Upper lobe of left lung (tissue), 4 donors: ENCODE data around the gene DDIT4.

Experiments
- POLR2AphosphoS5 ChIP-seq, 2 donors: sonication (generic); formaldehyde crosslinking; IDR thresholded peaks; one replicate each; pipeline ENCODE4 v1.5.1; 2017; ENCODE audit warnings: antibody characterized with exemption in 2 of 2
- TF ChIP-seq, protein P1 (sequence below), 6 experiments: fragments of 450-650 bp in 4 of 6; fragments of 200-600 bp in 2 of 6; sonication (generic) in 2 of 6; IDR thresholded peaks; one replicate each; pipeline ENCODE4 v1.5.1; 2016 to 2019; ENCODE audit warnings: antibody characterized with exemption in 6 of 6

DNA sequence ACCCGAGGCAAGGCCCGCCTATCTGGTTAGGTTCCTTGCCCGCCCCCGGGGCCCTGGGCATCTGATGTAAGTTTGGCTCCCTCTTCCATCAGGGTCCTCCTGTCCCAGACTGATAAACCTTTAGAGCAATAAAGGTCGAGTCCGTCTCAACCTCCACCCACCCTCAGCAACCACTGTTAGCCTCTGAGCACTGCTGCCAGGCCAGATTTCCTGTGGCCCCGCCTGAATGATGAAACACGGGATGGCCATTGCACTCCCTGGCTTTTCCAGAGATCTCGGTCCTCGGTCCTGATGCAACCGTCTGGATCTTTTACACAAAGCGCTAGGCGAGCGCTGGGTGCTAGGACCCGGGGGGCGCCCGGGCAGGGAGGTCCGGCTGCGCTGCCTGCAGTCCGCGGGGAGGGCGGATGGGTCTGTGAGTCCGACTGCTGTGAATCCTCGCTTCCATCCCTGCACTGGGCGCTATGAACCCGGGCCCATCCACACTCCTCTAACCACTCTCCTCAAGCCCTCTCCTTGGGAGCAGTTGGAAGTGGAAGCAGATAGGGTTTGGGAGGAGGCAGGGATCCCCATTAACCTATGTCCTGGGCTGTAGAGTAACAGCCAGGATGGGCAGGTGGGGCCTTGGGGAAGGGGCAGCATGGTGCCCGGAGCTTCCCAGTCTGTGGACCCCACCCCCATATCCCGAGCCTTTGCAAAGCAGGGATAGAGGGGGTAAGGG is 875 bp upstream of the DDIT4 start:
- TF ChIP-seq, protein P1, sequence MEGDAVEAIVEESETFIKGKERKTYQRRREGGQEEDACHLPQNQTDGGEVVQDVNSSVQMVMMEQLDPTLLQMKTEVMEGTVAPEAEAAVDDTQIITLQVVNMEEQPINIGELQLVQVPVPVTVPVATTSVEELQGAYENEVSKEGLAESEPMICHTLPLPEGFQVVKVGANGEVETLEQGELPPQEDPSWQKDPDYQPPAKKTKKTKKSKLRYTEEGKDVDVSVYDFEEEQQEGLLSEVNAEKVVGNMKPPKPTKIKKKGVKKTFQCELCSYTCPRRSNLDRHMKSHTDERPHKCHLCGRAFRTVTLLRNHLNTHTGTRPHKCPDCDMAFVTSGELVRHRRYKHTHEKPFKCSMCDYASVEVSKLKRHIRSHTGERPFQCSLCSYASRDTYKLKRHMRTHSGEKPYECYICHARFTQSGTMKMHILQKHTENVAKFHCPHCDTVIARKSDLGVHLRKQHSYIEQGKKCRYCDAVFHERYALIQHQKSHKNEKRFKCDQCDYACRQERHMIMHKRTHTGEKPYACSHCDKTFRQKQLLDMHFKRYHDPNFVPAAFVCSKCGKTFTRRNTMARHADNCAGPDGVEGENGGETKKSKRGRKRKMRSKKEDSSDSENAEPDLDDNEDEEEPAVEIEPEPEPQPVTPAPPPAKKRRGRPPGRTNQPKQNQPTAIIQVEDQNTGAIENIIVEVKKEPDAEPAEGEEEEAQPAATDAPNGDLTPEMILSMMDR (IDR thresholded peaks at IDR 0.05) = no peak
- TF ChIP-seq POLR2AphosphoS5 (IDR thresholded peaks at IDR 0.05) = peak; percentile 85 to 90
